MCF 10A (cell line): Measurements from ENCODE around the gene TBC1D9B. TPM values are rescaled to one million over a fixed set of nuclear protein-coding genes. Genes with fewer than 3 reads are reported as not detected.
A peak's percentile ranks its signal among the peaks of the same experiment; 100 is the strongest.

Source experiments
- BruUV-seq: library from RNA; stranded (reverse); fragments of 400-500 nt; replicated peaks from 2 replicates; lab custom pipeline; 2021; lab: Mats Ljungman, UMichigan
- CTCF ChIA-PET: fragments of 300-600 bp; sonication (Branson Sonifier 250); formaldehyde crosslinking; extraction: SDS; loops from one replicate; lab custom pipeline; 2021; ENCODE audit warnings: antibody characterized with exemption, inconsistent platforms; lab: Yijun Ruan, JAX
- POLR2A ChIA-PET: fragments of 300-600, 350-650 bp; sonication (Branson Sonifier 250); formaldehyde crosslinking; extraction: SDS; loops from one replicate; lab custom pipeline; 2020; ENCODE audit warnings: antibody characterized with exemption, inconsistent platforms; lab: Yijun Ruan, JAX
- DNase-seq: peaks from one replicate; pipeline ENCODE4 v3.0.0-alpha.2; 2018; ENCODE audit not compliant: unreplicated experiment
- H3K27ac Mint-ChIP-seq: one replicate; pipeline ENCODE4 v1.8.0; 2022; ENCODE audit warnings: mild to moderate bottlenecking, low read depth, mixed read lengths; ENCODE audit not compliant: unreplicated experiment
- H3K27me3 Mint-ChIP-seq: one replicate; pipeline ENCODE4 v1.8.0; 2022; ENCODE audit warnings: mixed read lengths; ENCODE audit not compliant: insufficient read depth, unreplicated experiment
- H3K36me3 Mint-ChIP-seq: one replicate; pipeline ENCODE4 v1.8.0; 2022; ENCODE audit warnings: mild to moderate bottlenecking, moderate library complexity, mixed read lengths; ENCODE audit not compliant: insufficient read depth, unreplicated experiment
- H3K4me1 Mint-ChIP-seq: one replicate; pipeline ENCODE4 v1.8.0; 2022; ENCODE audit warnings: mixed read lengths; ENCODE audit not compliant: insufficient read depth, unreplicated experiment
- H3K4me3 Mint-ChIP-seq: one replicate; pipeline ENCODE4 v1.8.0; 2022; ENCODE audit warnings: mild to moderate bottlenecking, moderate library complexity, mixed read lengths; ENCODE audit not compliant: unreplicated experiment
- H3K9me3 Mint-ChIP-seq: one replicate; pipeline ENCODE4 v1.8.0; 2022; ENCODE audit warnings: mixed read lengths; ENCODE audit not compliant: unreplicated experiment
- intact Hi-C: fragments of 100-400 bp; cut with micrococcal nuclease; formaldehyde crosslinking; loops from 2 replicates; pipeline ENCODE4 v1.14.1; 2022
- total RNA-seq: library from RNA; stranded (reverse); gene quantifications from 2 replicates; pipeline ENCODE4 v1.2.3, GENCODE V29; 2022
- TF ChIP-seq, protein P1 (sequence below): fragments of 200-600 bp; IDR thresholded peaks from one replicate; pipeline ENCODE4 v1.8.0; 2022; ENCODE audit warnings: antibody characterized with exemption, mild to moderate bottlenecking; ENCODE audit not compliant: unreplicated experiment

The TBC1D9B gene
- total RNA-seq, 1 experiment from 2014 or later: 162 TPM

DNA sequence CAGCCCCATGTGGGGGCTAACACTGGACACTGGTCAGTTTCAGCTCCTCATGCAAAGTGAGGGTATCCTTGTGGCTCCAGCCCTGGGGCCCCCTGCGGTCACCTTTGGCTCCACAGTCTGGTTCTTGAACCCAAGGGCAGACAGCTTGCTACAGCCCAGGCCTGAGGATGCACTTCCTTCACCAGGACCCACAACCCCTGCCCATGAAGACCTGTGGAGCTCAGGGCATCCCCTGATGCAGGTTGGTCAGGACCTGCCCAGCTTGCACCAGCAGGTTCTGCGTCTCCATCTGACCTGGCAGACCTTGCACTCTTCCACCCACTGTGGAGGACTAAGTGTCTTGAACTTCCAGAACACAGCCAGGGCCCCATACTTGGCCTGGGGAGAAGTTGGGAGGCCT, 45.4 kb downstream of the TBC1D9B start:
- DNase-seq: no peak
- H3K36me3 Mint-ChIP-seq: peaks cover 48% of the 10 kb centered on the region
- H3K4me1 Mint-ChIP-seq: peaks cover 17% of the 10 kb centered on the region
- TF ChIP-seq, protein P1, sequence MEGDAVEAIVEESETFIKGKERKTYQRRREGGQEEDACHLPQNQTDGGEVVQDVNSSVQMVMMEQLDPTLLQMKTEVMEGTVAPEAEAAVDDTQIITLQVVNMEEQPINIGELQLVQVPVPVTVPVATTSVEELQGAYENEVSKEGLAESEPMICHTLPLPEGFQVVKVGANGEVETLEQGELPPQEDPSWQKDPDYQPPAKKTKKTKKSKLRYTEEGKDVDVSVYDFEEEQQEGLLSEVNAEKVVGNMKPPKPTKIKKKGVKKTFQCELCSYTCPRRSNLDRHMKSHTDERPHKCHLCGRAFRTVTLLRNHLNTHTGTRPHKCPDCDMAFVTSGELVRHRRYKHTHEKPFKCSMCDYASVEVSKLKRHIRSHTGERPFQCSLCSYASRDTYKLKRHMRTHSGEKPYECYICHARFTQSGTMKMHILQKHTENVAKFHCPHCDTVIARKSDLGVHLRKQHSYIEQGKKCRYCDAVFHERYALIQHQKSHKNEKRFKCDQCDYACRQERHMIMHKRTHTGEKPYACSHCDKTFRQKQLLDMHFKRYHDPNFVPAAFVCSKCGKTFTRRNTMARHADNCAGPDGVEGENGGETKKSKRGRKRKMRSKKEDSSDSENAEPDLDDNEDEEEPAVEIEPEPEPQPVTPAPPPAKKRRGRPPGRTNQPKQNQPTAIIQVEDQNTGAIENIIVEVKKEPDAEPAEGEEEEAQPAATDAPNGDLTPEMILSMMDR: no peak
- CTCF ChIA-PET: interaction anchor here (0.9 kb wide), 1 partner anchor 45 kb away, joined by 3 read pairs; no protein-coding TSS in a partner anchor
- intact Hi-C loops: no loop called here
- BruUV-seq: TSS peak; percentile 22
- H3K4me3 Mint-ChIP-seq: no peak overlapping the region
- H3K9me3 Mint-ChIP-seq: no peaks in the 10 kb centered on the region
- no peak overlapping the region for H3K27ac Mint-ChIP-seq
- POLR2A ChIA-PET: interaction anchor here (0.9 to 3.2 kb wide), 7 partner anchors 8 to 52 kb away, joined by 3 to 18 read pairs (median 6); partner anchors contain the start of gene SQSTM1
- no peaks in the 10 kb centered on the region for H3K27me3 Mint-ChIP-seq

DNA sequence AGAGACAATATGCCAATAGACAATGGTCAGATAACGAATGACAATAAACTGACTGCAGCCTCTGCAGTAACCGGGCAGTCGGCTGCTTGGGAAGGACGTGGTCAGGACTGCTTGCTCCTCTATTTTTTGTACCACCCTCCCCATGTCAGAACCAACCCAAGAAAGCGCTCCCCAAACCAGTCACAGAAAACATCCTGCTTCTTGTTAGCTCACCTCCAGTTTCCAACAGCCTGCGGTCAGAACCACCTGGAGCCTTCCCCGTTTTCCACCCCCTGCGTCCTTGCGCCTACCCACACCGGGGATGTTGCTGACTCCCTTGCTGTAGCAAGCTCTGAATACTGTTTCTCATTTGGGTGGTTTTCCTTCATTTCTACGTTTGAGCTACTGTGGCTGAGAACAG, 47.4 kb downstream of the TBC1D9B start:
- DNase-seq: no peak

DNA sequence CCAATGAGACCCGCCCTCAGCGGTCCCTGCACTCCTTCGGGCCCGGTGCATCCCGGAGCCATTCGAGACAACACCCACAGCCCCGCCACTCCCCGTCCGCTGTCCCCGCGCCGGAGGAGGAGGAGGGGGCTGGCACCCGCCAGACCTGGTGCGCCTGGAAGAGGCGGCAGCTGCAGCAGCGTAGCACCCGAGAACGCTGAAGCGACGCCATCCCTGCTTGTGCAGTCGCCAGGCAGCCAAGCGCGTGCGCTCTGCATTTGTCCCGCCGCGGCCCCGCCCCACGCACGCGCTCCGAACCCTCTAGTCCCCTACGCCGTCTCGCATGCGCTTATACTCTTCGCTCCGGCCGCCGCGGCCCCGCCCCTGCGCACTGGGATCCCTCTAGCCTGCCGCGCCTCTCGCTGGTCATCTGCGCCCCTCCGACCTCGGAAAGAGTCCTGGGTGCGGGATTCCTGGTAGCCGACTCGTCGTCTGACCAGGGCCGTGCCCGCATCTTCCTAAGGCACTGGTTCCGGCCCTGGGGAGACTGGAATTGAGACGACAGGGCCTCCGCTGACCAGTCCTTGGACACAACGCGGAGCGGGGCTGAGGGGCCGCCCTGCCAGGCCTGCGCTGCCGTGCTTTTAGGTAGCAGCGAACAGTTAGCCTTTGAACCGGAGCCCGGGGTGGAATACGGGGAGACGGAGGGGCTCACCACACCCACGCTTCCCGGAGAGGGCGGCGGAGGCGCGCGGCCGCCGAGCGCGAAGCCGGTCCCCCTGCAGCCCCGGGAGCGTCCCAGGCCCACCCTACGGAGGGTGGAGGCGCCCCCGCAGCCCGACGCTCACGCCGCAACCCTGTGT, 48.9 kb downstream of the TBC1D9B start, which contains the start of gene MRNIP:
TSS of gene MRNIP (minus strand) at position 232 of the 842 bp plus-strand sequence. CDS start at position 211, 21 bp downstream.
- ChIA-PET CTCF (interaction anchor here (0.9 to 1.8 kb wide), 4 partner anchors 14 to 76 kb away, joined by 3 to 6 read pairs (median 4); no protein-coding TSS in a partner anchor), POLR2A (interaction anchor here (0.5 to 5.3 kb wide), 17 partner anchors 9 to 236 kb away, joined by 3 to 42 read pairs (median 4); partner anchors contain the start of genes HNRNPH1 and SQSTM1)
- TSS peak; percentile 67 for BruUV-seq
- peak within 1 kb of the TSS; percentile 83 for H3K27ac Mint-ChIP-seq
- intact Hi-C loops: loop anchor here (1.0 to 5.0 kb wide), 3 partner anchors 38 to 96 kb away; partner anchors contain the start of genes MGAT4B and SQSTM1
- TF ChIP-seq, protein P1: no peak
- peak; percentile 98 for DNase-seq
- no peaks in the 10 kb centered on the region for H3K9me3 Mint-ChIP-seq
- H3K4me1 Mint-ChIP-seq: peaks cover 11% of the 10 kb centered on the region
- peaks cover 20% of the 10 kb centered on the region for H3K36me3 Mint-ChIP-seq
- no peaks in the 10 kb centered on the region for H3K27me3 Mint-ChIP-seq
- H3K4me3 Mint-ChIP-seq: peak within 1 kb of the TSS; percentile 94

More for the DNA sequence above, 47.4 kb downstream of the TBC1D9B start:
- BruUV-seq: no TSS peak
- Mint-ChIP-seq H3K36me3 (peaks cover 31% of the 10 kb centered on the region), H3K27me3 (no peaks in the 10 kb centered on the region), H3K4me1 (peaks cover 15% of the 10 kb centered on the region), H3K9me3 (no peaks in the 10 kb centered on the region), H3K4me3 (peak overlapping the region; percentile 94), H3K27ac (peak overlapping the region; percentile 8)
- intact Hi-C loops: no loop called here
- TF ChIP-seq, protein P1: no peak
- ChIA-PET CTCF (interaction anchor here (0.7 to 1.8 kb wide), 3 partner anchors 9 to 46 kb away, joined by 3 to 4 read pairs (median 3); no protein-coding TSS in a partner anchor), POLR2A (interaction anchor here (1.1 to 3.2 kb wide), 3 partner anchors 10 to 239 kb away, joined by 3 to 18 read pairs (median 9); no protein-coding TSS in a partner anchor)
